ENCODE data around the gene SDHD. TPM values are rescaled to one million over a fixed set of nuclear protein-coding genes. Genes with fewer than 3 reads are reported as not detected.
A peak's percentile ranks its signal among the peaks of the same experiment; 100 is the strongest.
"Not testable (repeated sequence)": the region's sequence is repeated elsewhere in the genome, so short reads cannot be mapped to it uniquely, and the experiment has no call there.

SDHD gene
- total RNA-seq: 255 TPM
- long read RNA-seq, transcript SDHD-201 (4 exons, 1,439 nt): major isoform, 647 of 655 reads
- long read RNA-seq, partial matches to known transcripts: 3 of 655 reads
- long read RNA-seq, other reads (novel, unspliced or antisense): 4 of 655 reads

GRCh38 chr11:112086422-112087191 is at the start of gene SDHD, which contains the start of gene TIMM8B:
Gene SDHD (plus strand): TSS chr11:112086873. CDS start chr11:112086908, 35 bp downstream.
Gene TIMM8B (minus strand): TSS chr11:112086756. CDS start chr11:112086723, 33 bp downstream.
- DNase-seq (peak; percentile 95), ATAC-seq (ENCODE audit: poor library complexity) (peak; percentile 97)
- intact Hi-C loops (cut with DNase I): loop anchor here (10.0 kb wide), 1 partner anchor 212 kb away; the partner anchor contains the start of genes ALG9, CFAP68 and FDXACB1

GRCh38 chr11:112037527-112037926 is 49.1 kb upstream of the SDHD start:
- ATAC-seq (ENCODE audit: poor library complexity) (no peak), DNase-seq (no peak)
- intact Hi-C loops (cut with DNase I): no loop called here

GRCh38 chr11:112042161-112042960 is 44.3 kb upstream of the SDHD start:
- DNase-seq: no peak
- ATAC-seq (ENCODE audit: poor library complexity): no peak
- intact Hi-C loops (cut with DNase I): no loop called here

GRCh38 chr11:112042961-112043304 is 43.7 kb upstream of the SDHD start:
- intact Hi-C loops (cut with DNase I): no loop called here
- ATAC-seq (ENCODE audit: poor library complexity): no peak
- no peak for DNase-seq

GRCh38 chr11:112044961-112045360 is 41.7 kb upstream of the SDHD start:
- ATAC-seq (ENCODE audit: poor library complexity) (no peak), DNase-seq (no peak)
- intact Hi-C loops (cut with DNase I): no loop called here

GRCh38 chr11:112046647-112047046 is 40.0 kb upstream of the SDHD start:
- intact Hi-C loops (cut with DNase I); ATAC-seq (ENCODE audit: poor library complexity); DNase-seq: not testable (repeated sequence)

- intact Hi-C loops (cut with DNase I): not testable (repeated sequence)
Observed at GRCh38 chr11:112048256-112048655, 38.4 kb upstream of the SDHD start.

GRCh38 chr11:112049777-112050176 is 36.9 kb upstream of the SDHD start:
- intact Hi-C loops (cut with DNase I): no loop called here
- DNase-seq: no peak
- ATAC-seq (ENCODE audit: poor library complexity): no peak

More at GRCh38 chr11:112048256-112048655, 38.4 kb upstream of the SDHD start:
- ATAC-seq (ENCODE audit: poor library complexity); DNase-seq: not testable (repeated sequence)

- intact Hi-C loops (cut with DNase I): no loop called here
- DNase-seq (no peak), ATAC-seq (ENCODE audit: poor library complexity) (no peak)
Observed at GRCh38 chr11:112050721-112051120, 36.0 kb upstream of the SDHD start.

GRCh38 chr11:112051768-112052167 is 34.9 kb upstream of the SDHD start:
- intact Hi-C loops (cut with DNase I): no loop called here
- no peak for ATAC-seq (ENCODE audit: poor library complexity)
- DNase-seq: no peak

GRCh38 chr11:112057170-112057569 is 29.5 kb upstream of the SDHD start:
- no peak for ATAC-seq (ENCODE audit: poor library complexity)
- intact Hi-C loops (cut with DNase I): no loop called here
- DNase-seq: no peak

- no peak for ATAC-seq (ENCODE audit: poor library complexity)
Observed at GRCh38 chr11:112058103-112058502, 28.6 kb upstream of the SDHD start.

GRCh38 chr11:112062923-112063322 is 23.8 kb upstream of the SDHD start:
- DNase-seq (no peak), ATAC-seq (ENCODE audit: poor library complexity) (no peak)
- intact Hi-C loops (cut with DNase I): no loop called here

More at GRCh38 chr11:112058103-112058502, 28.6 kb upstream of the SDHD start:
- DNase-seq: no peak
- intact Hi-C loops (cut with DNase I): no loop called here

GRCh38 chr11:112073941-112074811 is 12.5 kb upstream of the SDHD start, which contains the start of the genes NKAPD1 and PIH1D2:
Gene NKAPD1 (plus strand): TSS chr11:112074299. CDS start chr11:112075575, 1,276 bp downstream.
Gene PIH1D2 (minus strand): TSS chr11:112074017. CDS start chr11:112073174, 843 bp downstream.
- ATAC-seq (ENCODE audit: poor library complexity) (peak; percentile 94), DNase-seq (peak; percentile 78)
- intact Hi-C loops (cut with DNase I): no loop called here

GRCh38 chr11:112082729-112083128 is 3.9 kb upstream of the SDHD start:
- ATAC-seq (ENCODE audit: poor library complexity) (no peak), DNase-seq (no peak)
- intact Hi-C loops (cut with DNase I): loop anchor here (10.0 kb wide), 1 partner anchor 208 kb away; the partner anchor contains the start of genes ALG9, CFAP68 and FDXACB1

- DNase-seq (no peak), ATAC-seq (ENCODE audit: poor library complexity) (peak; percentile 30)
- intact Hi-C loops (cut with DNase I): loop anchor here (10.0 kb wide), 1 partner anchor 211 kb away; the partner anchor contains the start of genes ALG9, CFAP68 and FDXACB1
Observed at GRCh38 chr11:112085822-112086421, 751 bp upstream of the SDHD start.

- DNase-seq (no peak), ATAC-seq (ENCODE audit: poor library complexity) (peak; percentile 8)
- intact Hi-C loops (cut with DNase I): loop anchor here (10.0 kb wide), 1 partner anchor 212 kb away; the partner anchor contains the start of genes ALG9, CFAP68 and FDXACB1
Observed at GRCh38 chr11:112087212-112087611, 539 bp downstream of the SDHD start.
